ENCODE data around the gene ZMIZ1. TPM values are rescaled to one million over a fixed set of nuclear protein-coding genes. Genes with fewer than 3 reads are reported as not detected.

ZMIZ1 gene
- total RNA-seq, 6 donors from 2014 or later: 51.0 to 99.2 (median 91.8) TPM

GRCh38 chr10:79060641-79061255 lies 8.0 kb upstream of the ZMIZ1 start:
- ATAC-seq (ENCODE audit: low FRiP score in 2 of 2) (no peak), DNase-seq (peak in 1 of 2 donors; percentile 22)
- Histone ChIP-seq H3K27ac (no peak overlapping the region), H3K27me3 (no peaks in the 10 kb centered on the region), H3K36me3 (no peaks in the 10 kb centered on the region), H3K9me3 (no peaks in the 10 kb centered on the region), H3K4me3 (no peak overlapping the region), H3K4me1 (peaks cover 0 to 22% (median 16%) of the 10 kb centered on the region in 4 donors)
- 56 to 69% methylated on average over 7 of the region's 7 CpGs for WGBS, 2 donors
- TF ChIP-seq, protein P1, sequence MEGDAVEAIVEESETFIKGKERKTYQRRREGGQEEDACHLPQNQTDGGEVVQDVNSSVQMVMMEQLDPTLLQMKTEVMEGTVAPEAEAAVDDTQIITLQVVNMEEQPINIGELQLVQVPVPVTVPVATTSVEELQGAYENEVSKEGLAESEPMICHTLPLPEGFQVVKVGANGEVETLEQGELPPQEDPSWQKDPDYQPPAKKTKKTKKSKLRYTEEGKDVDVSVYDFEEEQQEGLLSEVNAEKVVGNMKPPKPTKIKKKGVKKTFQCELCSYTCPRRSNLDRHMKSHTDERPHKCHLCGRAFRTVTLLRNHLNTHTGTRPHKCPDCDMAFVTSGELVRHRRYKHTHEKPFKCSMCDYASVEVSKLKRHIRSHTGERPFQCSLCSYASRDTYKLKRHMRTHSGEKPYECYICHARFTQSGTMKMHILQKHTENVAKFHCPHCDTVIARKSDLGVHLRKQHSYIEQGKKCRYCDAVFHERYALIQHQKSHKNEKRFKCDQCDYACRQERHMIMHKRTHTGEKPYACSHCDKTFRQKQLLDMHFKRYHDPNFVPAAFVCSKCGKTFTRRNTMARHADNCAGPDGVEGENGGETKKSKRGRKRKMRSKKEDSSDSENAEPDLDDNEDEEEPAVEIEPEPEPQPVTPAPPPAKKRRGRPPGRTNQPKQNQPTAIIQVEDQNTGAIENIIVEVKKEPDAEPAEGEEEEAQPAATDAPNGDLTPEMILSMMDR (IDR thresholded peaks at IDR 0.05): no peak
- TF ChIP-seq POLR2AphosphoS5 (IDR thresholded peaks at IDR 0.05) (no peak), EP300 (IDR thresholded peaks at IDR 0.05) (no peak), POLR2A (IDR thresholded peaks at IDR 0.05) (no peak)

- Histone ChIP-seq H3K4me3 (no peak overlapping the region), H3K4me1 (peaks cover 6 to 29% (median 21%) of the 10 kb centered on the region in 4 donors), H3K27me3 (no peaks in the 10 kb centered on the region), H3K9me3 (no peaks in the 10 kb centered on the region), H3K36me3 (no peaks in the 10 kb centered on the region), H3K27ac (no peak overlapping the region)
- 86 to 90% methylated on average over 12 to 14 of the region's 14 CpGs for WGBS, 2 donors
- DNase-seq (peak in 1 of 2 donors; percentile 18), ATAC-seq (ENCODE audit: low FRiP score in 2 of 2) (no peak)
- TF ChIP-seq, protein P1 (IDR thresholded peaks at IDR 0.05): no peak
- no peak for TF ChIP-seq EP300 (IDR thresholded peaks at IDR 0.05)
- no peak for TF ChIP-seq POLR2AphosphoS5 (IDR thresholded peaks at IDR 0.05)
- no peak for TF ChIP-seq POLR2A (IDR thresholded peaks at IDR 0.05)
Observed at GRCh38 chr10:79061441-79062315, 7.1 kb upstream of the ZMIZ1 start.

GRCh38 chr10:79063071-79063491 lies 5.7 kb upstream of the ZMIZ1 start:
- TF ChIP-seq EP300 (IDR thresholded peaks at IDR 0.05) (no peak), POLR2A (IDR thresholded peaks at IDR 0.05) (no peak), POLR2AphosphoS5 (IDR thresholded peaks at IDR 0.05) (no peak)
- TF ChIP-seq, protein P1 (IDR thresholded peaks at IDR 0.05): no peak
- no peaks in the 10 kb centered on the region for H3K36me3 ChIP-seq
- H3K27me3 ChIP-seq: no peaks in the 10 kb centered on the region
- no peak overlapping the region for H3K27ac ChIP-seq
- DNase-seq: peak in 1 of 2 donors; percentile 19
- no peaks in the 10 kb centered on the region for H3K9me3 ChIP-seq
- peaks cover 14 to 39% (median 28%) of the 10 kb centered on the region in 4 donors for H3K4me1 ChIP-seq
- 50 to 59% methylated on average over 2 to 5 of the region's 5 CpGs for WGBS, 2 donors
- no peak overlapping the region for H3K4me3 ChIP-seq
- no peak for ATAC-seq (ENCODE audit: low FRiP score in 2 of 2)

DNA sequence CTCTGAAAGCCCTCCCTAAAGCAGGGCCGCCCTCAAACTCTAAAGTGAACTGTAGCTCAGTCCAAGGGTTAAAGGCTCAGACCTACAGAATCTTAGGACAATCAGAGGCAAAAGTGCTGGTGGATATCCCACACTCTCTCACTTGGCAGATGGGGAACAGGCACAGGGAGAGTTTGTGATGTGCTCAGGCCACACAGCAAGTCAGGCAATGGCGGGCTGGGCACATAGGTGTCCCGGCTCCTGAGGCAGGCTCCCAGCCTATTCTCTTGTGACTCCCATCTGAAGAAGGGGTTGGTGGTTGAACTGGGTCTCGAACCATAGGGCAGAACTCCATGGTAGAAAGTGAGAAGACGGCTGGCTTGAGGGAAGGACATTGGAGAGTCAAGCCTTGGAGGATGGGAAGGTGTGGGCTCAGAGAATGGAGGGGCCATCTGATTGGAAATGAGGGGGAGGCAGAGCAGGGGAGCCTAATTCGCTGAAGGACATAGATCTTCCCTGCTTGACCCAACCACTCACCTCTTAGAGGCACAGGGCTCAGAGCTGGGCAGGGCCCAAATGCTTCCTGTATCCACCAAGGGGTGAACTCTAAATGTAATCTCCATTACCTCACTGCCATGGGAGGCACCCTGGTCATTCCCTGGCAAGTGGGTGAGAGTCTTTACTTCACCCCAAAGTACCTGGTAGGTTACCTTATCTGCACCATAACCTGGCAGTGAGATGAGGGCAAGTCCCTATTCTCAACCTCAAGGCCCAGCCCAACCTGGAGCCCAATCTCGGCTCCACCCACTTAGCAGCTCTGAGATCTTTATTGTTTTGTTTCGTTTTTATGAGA lies 4.9 kb upstream of the ZMIZ1 start:
- no peaks in the 10 kb centered on the region for H3K9me3 ChIP-seq
- no peaks in the 10 kb centered on the region for H3K27me3 ChIP-seq
- H3K4me1 ChIP-seq: peaks cover 17 to 44% (median 32%) of the 10 kb centered on the region in 4 donors
- no peak for ATAC-seq (ENCODE audit: low FRiP score in 2 of 2)
- DNase-seq: peak in 1 of 2 donors; percentile 20
- 79 to 83% methylated on average over 5 to 8 of the region's 8 CpGs for WGBS, 2 donors
- no peaks in the 10 kb centered on the region for H3K36me3 ChIP-seq
- no peak overlapping the region for H3K4me3 ChIP-seq
- no peak overlapping the region for H3K27ac ChIP-seq
- no peak for TF ChIP-seq EP300 (IDR thresholded peaks at IDR 0.05)
- TF ChIP-seq, protein P1 (IDR thresholded peaks at IDR 0.05): no peak
- no peak for TF ChIP-seq POLR2AphosphoS5 (IDR thresholded peaks at IDR 0.05)
- TF ChIP-seq POLR2A (IDR thresholded peaks at IDR 0.05): no peak
